HG03378 (cell line): Measurements from ENCODE around the gene MDH1.
A peak's percentile ranks its signal among the peaks of the same experiment; 100 is the strongest.

Source experiments
- ATAC-seq: cut with Tn5 transposase; IDR thresholded peaks from one replicate; pipeline ENCODE4 v1.9.1; 2021; ENCODE audit warnings: mild to moderate bottlenecking, moderate library complexity; ENCODE audit not compliant: unreplicated experiment

MDH1 gene

GRCh38 chr2:63628403-63628942 is 39.7 kb downstream of the MDH1 start:
- ATAC-seq, result no peak

GRCh38 chr2:63631501-63631900 is 42.7 kb downstream of the MDH1 start:
- ATAC-seq, result no peak

GRCh38 chr2:63632382-63632781 is 43.6 kb downstream of the MDH1 start:
- no peak for ATAC-seq

- no peak for ATAC-seq
Measured at GRCh38 chr2:63639344-63639743, 50.6 kb downstream of the MDH1 start.

GRCh38 chr2:63642946-63643345 is 54.2 kb downstream of the MDH1 start:
- ATAC-seq, result no peak

GRCh38 chr2:63643486-63643885 is 54.7 kb downstream of the MDH1 start:
- ATAC-seq, result no peak

GRCh38 chr2:63648632-63649031 is 59.9 kb downstream of the MDH1 start:
- no peak for ATAC-seq

- ATAC-seq, result no peak
Measured at GRCh38 chr2:63649829-63650228, 61.1 kb downstream of the MDH1 start.

GRCh38 chr2:63650756-63651155 is 62.0 kb downstream of the MDH1 start:
- no peak for ATAC-seq

- no peak for ATAC-seq
Measured at GRCh38 chr2:63651356-63651755, 62.6 kb downstream of the MDH1 start.

- no peak for ATAC-seq
Measured at GRCh38 chr2:63651861-63652651, 63.3 kb downstream of the MDH1 start.

- ATAC-seq, result no peak
Measured at GRCh38 chr2:63652652-63652985, 63.9 kb downstream of the MDH1 start.

- ATAC-seq, result peak; percentile 64
Measured at GRCh38 chr2:63654959-63655358, 66.2 kb downstream of the MDH1 start.
